Neuronal stem cell (in vitro differentiated cells): ENCODE data around the gene HAGHL.

Experiments
- DNase-seq: peaks from one replicate; pipeline ENCODE4 v3.0.0-alpha.2; 2013; ENCODE audit warnings: low spot score
- H2AFZ ChIP-seq: one replicate; pipeline ENCODE4 v1.6.1; 2013; ENCODE audit warnings: mild to moderate bottlenecking, low read length, inconsistent platforms
- H2AK5ac ChIP-seq: 2 replicates; pipeline ENCODE4 v1.6.1; 2013; ENCODE audit warnings: low read depth, mild to moderate bottlenecking, inconsistent platforms, low read length, moderate library complexity, mixed read lengths
- H2BK120ac ChIP-seq: 2 replicates; pipeline ENCODE4 v1.6.1; 2013; ENCODE audit warnings: low read depth, mild to moderate bottlenecking, inconsistent platforms, low read length, moderate library complexity, mixed read lengths
- H2BK12ac ChIP-seq: one replicate; pipeline ENCODE4 v1.6.1; 2013; ENCODE audit warnings: low read length, inconsistent platforms
- H2BK15ac ChIP-seq: 2 replicates; pipeline ENCODE4 v1.6.1; 2013; ENCODE audit warnings: mild to moderate bottlenecking, low read length, inconsistent platforms, mixed read lengths
- H2BK5ac ChIP-seq: one replicate; pipeline ENCODE4 v1.6.1; 2013; ENCODE audit warnings: inconsistent platforms, mild to moderate bottlenecking, low read length, moderate library complexity
- H3K14ac ChIP-seq: one replicate; pipeline ENCODE4 v1.6.1; 2013; ENCODE audit warnings: low read length, inconsistent platforms
- H3K18ac ChIP-seq: 2 replicates; pipeline ENCODE4 v1.6.1; 2013; ENCODE audit warnings: low read length, inconsistent platforms
- H3K23ac ChIP-seq: 2 replicates; pipeline ENCODE4 v1.6.1; 2013; ENCODE audit warnings: low read depth, mild to moderate bottlenecking, mixed read lengths, low read length, inconsistent platforms; ENCODE audit not compliant: poor library complexity
- H3K27ac ChIP-seq: replicated peaks from 3 replicates; pipeline ENCODE4 v1.5.1; 2013; ENCODE audit warnings: low read length, inconsistent platforms
- H3K27me3 ChIP-seq, 3 experiments: 2 replicates each; pipeline ENCODE4 v1.6.1; 2013; ENCODE audit warnings: low read length in 3 of 3, mild to moderate bottlenecking in 2 of 3, inconsistent platforms in 1 of 3, low read depth in 1 of 3, mixed read lengths in 1 of 3, moderate library complexity in 1 of 3; ENCODE audit not compliant: control insufficient read depth in 3 of 3, insufficient read depth in 3 of 3
- H3K36me3 ChIP-seq, 2 donors: replicated peaks in 1 of 2; 2 replicates each; pipeline ENCODE4 v1.6.1; 2013; ENCODE audit warnings: low read length in 2 of 2; ENCODE audit not compliant: control insufficient read depth in 2 of 2, insufficient read depth in 2 of 2
- H3K4ac ChIP-seq: 2 replicates; pipeline ENCODE4 v1.6.1; 2013; ENCODE audit warnings: inconsistent platforms, mild to moderate bottlenecking, low read length, moderate library complexity
- H3K4me1 ChIP-seq, 2 donors: 1 replicate in 1 of 2; 2 replicates in 1 of 2; pipeline ENCODE4 v1.6.1; 2013; ENCODE audit warnings: low read length in 2 of 2, low read depth in 1 of 2; ENCODE audit not compliant: control insufficient read depth in 2 of 2, insufficient read depth in 1 of 2
- H3K4me2 ChIP-seq: one replicate; pipeline ENCODE4 v1.6.1; 2013; ENCODE audit warnings: mild to moderate bottlenecking, low read length, inconsistent platforms; ENCODE audit not compliant: insufficient read depth, poor library complexity, severe bottlenecking
- H3K4me3 ChIP-seq, 2 donors: 2 replicates each; pipeline ENCODE4 v1.5.1; 2013; ENCODE audit warnings: low read length in 2 of 2, mild to moderate bottlenecking in 2 of 2, inconsistent platforms in 1 of 2, moderate library complexity in 1 of 2
- H3K79me1 ChIP-seq: one replicate; pipeline ENCODE4 v1.6.1; 2013; ENCODE audit warnings: low read depth, mild to moderate bottlenecking, inconsistent platforms, low read length, moderate library complexity
- H3K9ac ChIP-seq: one replicate; pipeline ENCODE4 v1.6.1; 2013; ENCODE audit warnings: mild to moderate bottlenecking, low read depth, low read length, inconsistent platforms; ENCODE audit not compliant: poor library complexity
- H3K9me3 ChIP-seq, 2 donors: replicated peaks in 1 of 2; 2 replicates each; pipeline versions ENCODE3 to v1.6.1; 2013; ENCODE audit warnings: low read length in 2 of 2, mild to moderate bottlenecking in 2 of 2, inconsistent platforms in 1 of 2, low read depth in 1 of 2, mixed read lengths in 1 of 2, moderate library complexity in 1 of 2; ENCODE audit not compliant: control insufficient read depth in 2 of 2, insufficient read depth in 1 of 2
- H4K8ac ChIP-seq: one replicate; pipeline ENCODE4 v1.6.1; 2013; ENCODE audit warnings: low read depth, mild to moderate bottlenecking, inconsistent platforms, low read length, moderate library complexity
- H4K91ac ChIP-seq: one replicate; pipeline ENCODE4 v1.6.1; 2013; ENCODE audit warnings: low read length, low read depth, mild to moderate bottlenecking, inconsistent platforms; ENCODE audit not compliant: poor library complexity
- WGBS, 2 donors: extraction: QIAGEN DNeasy Blood & Tissue Kit; methylation state at CpG; one replicate each; pipeline ENCODE4 v1.1.7; 2013; ENCODE audit warnings: missing lambda C conversion rate in 2 of 2, mixed read lengths in 1 of 2; ENCODE audit not compliant: insufficient read length in 2 of 2, insufficient replicate concordance in 1 of 2; ENCODE audit errors: extremely low coverage in 2 of 2; 5-methylcytosine and 5-hydroxymethylcytosine counted together

HAGHL gene

GRCh38 chr16:683396-684070, 43.4 kb upstream of the HAGHL start:
- Histone ChIP-seq H3K9ac (peak overlapping the region; percentile 100), H3K4me2 (peak overlapping the region; percentile 89), H2BK5ac (peak overlapping the region; percentile 88), H4K91ac (peak overlapping the region; percentile 85), H2BK12ac (peak overlapping the region; percentile 73), H3K4me1 (peaks cover 7 to 21% of the 10 kb centered on the region in 2 donors), H3K79me1 (peaks cover 36% of the 10 kb centered on the region), H3K27ac (no peak overlapping the region), H3K18ac (peak overlapping the region; percentile 91), H3K27me3 (no peaks in the 10 kb centered on the region), H3K14ac (peak overlapping the region; percentile 71), H4K8ac (peak overlapping the region; percentile 65), H3K9me3 (peaks cover 0 to 2% of the 10 kb centered on the region in 2 donors), H3K23ac (peak overlapping the region; percentile 99), H2BK15ac (peak overlapping the region; percentile 67), H3K4me3 (peak overlapping the region; percentile 50 to 94), H2AK5ac (peak overlapping the region; percentile 99), H2AFZ (no peak overlapping the region), H2BK120ac (no peak overlapping the region), H3K36me3 (peaks cover 43 to 66% of the 10 kb centered on the region in 2 donors), H3K4ac (peak overlapping the region; percentile 98)
- DNase-seq, result no peak
- WGBS, 2 donors, result no CpG with 5 or more reads among the region's 57 CpGs

- Histone ChIP-seq H3K4me3 (peak within 1 kb of the TSS; percentile 50 to 94), H2BK15ac (peak within 1 kb of the TSS; percentile 67), H3K36me3 (peaks cover 43 to 66% of the 10 kb centered on the region in 2 donors), H3K27me3 (no peaks in the 10 kb centered on the region), H3K23ac (peak within 1 kb of the TSS; percentile 99), H3K79me1 (peaks cover 38% of the 10 kb centered on the region), H3K9me3 (peaks cover 0 to 2% of the 10 kb centered on the region in 2 donors), H3K9ac (peak within 1 kb of the TSS; percentile 100), H2AFZ (peak within 1 kb of the TSS; percentile 49), H2BK12ac (peak within 1 kb of the TSS; percentile 73), H4K91ac (peak within 1 kb of the TSS; percentile 85), H2BK5ac (peak within 1 kb of the TSS; percentile 88), H3K4me1 (peaks cover 7 to 18% of the 10 kb centered on the region in 2 donors), H3K27ac (peak within 1 kb of the TSS; percentile 72), H3K4me2 (peak within 1 kb of the TSS; percentile 89), H4K8ac (peak within 1 kb of the TSS; percentile 92), H3K14ac (peak within 1 kb of the TSS; percentile 71), H3K4ac (peak within 1 kb of the TSS; percentile 98), H2BK120ac (no peak within 1 kb of the TSS), H2AK5ac (peak within 1 kb of the TSS; percentile 100), H3K18ac (peak within 1 kb of the TSS; percentile 91)
- WGBS, 2 donors, result no CpG with 5 or more reads among the region's 91 CpGs
- DNase-seq, result peak; percentile 88
Observed at GRCh38 chr16:684071-684794, 42.7 kb upstream of the HAGHL start, which contains the start of gene JMJD8. JMJD8 (minus strand) TSS chr16:684334; CDS start chr16:684319, 15 bp downstream.

- Histone ChIP-seq H3K27me3 (no peaks in the 10 kb centered on the region), H2BK12ac (peak overlapping the region; percentile 22), H2BK15ac (peak overlapping the region; percentile 67), H3K14ac (no peak overlapping the region), H3K18ac (no peak overlapping the region), H3K79me1 (peaks cover 44% of the 10 kb centered on the region), H3K4ac (peak overlapping the region; percentile 93), H2BK5ac (no peak overlapping the region), H3K27ac (no peak overlapping the region), H3K4me1 (peaks cover 11 to 24% of the 10 kb centered on the region in 2 donors), H2AFZ (no peak overlapping the region), H3K36me3 (peaks cover 43 to 66% of the 10 kb centered on the region in 2 donors), H3K23ac (peak overlapping the region; percentile 60), H3K9ac (peak overlapping the region; percentile 86), H3K4me2 (no peak overlapping the region), H4K91ac (no peak overlapping the region), H2AK5ac (peak overlapping the region; percentile 100), H3K9me3 (peaks cover 0 to 2% of the 10 kb centered on the region in 2 donors), H3K4me3 (no peak overlapping the region), H4K8ac (peak overlapping the region; percentile 92), H2BK120ac (no peak overlapping the region)
- DNase-seq, result no peak
- no CpG with 5 or more reads among the region's 61 CpGs for WGBS, 2 donors
Observed at GRCh38 chr16:684961-685696, 41.8 kb upstream of the HAGHL start.
